AG10803 (cell line): Measurements from ENCODE around the gene CCL13.
"Not testable (repeated sequence)": the region's sequence is repeated elsewhere in the genome, so short reads cannot be mapped to it uniquely, and the experiment has no call there.

Source experiments
- DNase-seq: peaks from one replicate; pipeline ENCODE4 v3.0.0; 2010; ENCODE audit warnings: low read depth
- H3K4me3 ChIP-seq: 2 replicates; pipeline ENCODE4 v1.5.1; 2011; ENCODE audit warnings: mild to moderate bottlenecking, low read length, control low read depth
- CTCF ChIP-seq: conservative IDR thresholded peaks from 2 replicates; pipeline ENCODE4 v1.5.1; 2011; ENCODE audit warnings: mild to moderate bottlenecking, low read length, control low read depth, inconsistent platforms

CCL13 gene

GRCh38 chr17:34318474-34318873 lies 37.8 kb upstream of the CCL13 start:
- H3K4me3 ChIP-seq: no peak overlapping the region
- TF ChIP-seq CTCF: no peak
- DNase-seq: no peak

GRCh38 chr17:34319039-34319483 lies 37.2 kb upstream of the CCL13 start, which contains the start of gene CCL8:
Gene CCL8 (plus strand): TSS chr17:34319435. CDS start chr17:34319502, 67 bp downstream.
- TF ChIP-seq CTCF: no peak
- DNase-seq: no peak
- H3K4me3 ChIP-seq: no peak within 1 kb of the TSS

GRCh38 chr17:34321964-34322363 lies 34.3 kb upstream of the CCL13 start:
- no peak for TF ChIP-seq CTCF
- H3K4me3 ChIP-seq: no peak overlapping the region
- no peak for DNase-seq

GRCh38 chr17:34327580-34327979 lies 28.7 kb upstream of the CCL13 start:
- DNase-seq: peak; percentile 64
- H3K4me3 ChIP-seq: not testable (repeated sequence)

GRCh38 chr17:34337701-34338100 lies 18.6 kb upstream of the CCL13 start:
- DNase-seq: no peak
- no peak for TF ChIP-seq CTCF
- no peak overlapping the region for H3K4me3 ChIP-seq

GRCh38 chr17:34339138-34339770 lies 17.0 kb upstream of the CCL13 start:
- DNase-seq: no peak
- H3K4me3 ChIP-seq: no peak overlapping the region
- TF ChIP-seq CTCF: no peak

GRCh38 chr17:34341916-34342315 lies 14.4 kb upstream of the CCL13 start:
- no peak for DNase-seq
- no peak for TF ChIP-seq CTCF
- H3K4me3 ChIP-seq: no peak overlapping the region
